IMR-90 (cell line): Measurements from ENCODE around the gene RCBTB2. TPM values are rescaled to one million over a fixed set of nuclear protein-coding genes. Genes with fewer than 3 reads are reported as not detected.

Experiments
- ATAC-seq: fragments of 200-7000 bp; cut with Tn5 transposase; 2 replicates; pipeline ENCODE4 v1.9.1; 2020; ENCODE audit warnings: low read depth, mild to moderate bottlenecking, moderate library complexity
- BruUV-seq: library from RNA; stranded (reverse); fragments of 400-500 nt; replicated peaks from 2 replicates; lab custom pipeline; 2021; lab: Mats Ljungman, UMichigan
- CTCF ChIA-PET: fragments of 300-600 bp; formaldehyde crosslinking; extraction: SDS; loops from one replicate; lab custom pipeline; 2021; ENCODE audit warnings: antibody characterized with exemption; lab: Yijun Ruan, JAX
- POLR2A ChIA-PET: fragments of 300-600 bp; sonication (Branson Sonifier 250); formaldehyde crosslinking; loops from one replicate; lab custom pipeline; 2022; ENCODE audit warnings: antibody characterized with exemption; ENCODE audit not compliant: unreplicated experiment; lab: Charles Lee
- DNase-seq: peaks from one replicate; pipeline ENCODE4 v3.0.0; 2013
- H2AFZ ChIP-seq: replicated peaks from 2 replicates; pipeline ENCODE3; 2013; ENCODE audit warnings: low read length, mild to moderate bottlenecking; ENCODE audit not compliant: poor library complexity
- H2AK5ac ChIP-seq: 2 replicates; pipeline ENCODE4 v1.6.1; 2013; ENCODE audit warnings: low read depth, low read length, inconsistent platforms
- H2AK9ac ChIP-seq: replicated peaks from 2 replicates; pipeline ENCODE3; 2013; ENCODE audit warnings: mild to moderate bottlenecking, low read depth, low read length, moderate library complexity; ENCODE audit not compliant: poor library complexity
- H2BK120ac ChIP-seq: 2 replicates; pipeline ENCODE4 v1.6.1; 2013; ENCODE audit warnings: low read depth, low read length, inconsistent platforms
- H2BK15ac ChIP-seq: 3 replicates; pipeline ENCODE4 v1.6.1; 2013; ENCODE audit warnings: low read depth, low read length, inconsistent platforms
- H2BK20ac ChIP-seq: 2 replicates; pipeline ENCODE4 v1.6.1; 2013; ENCODE audit warnings: low read depth, mild to moderate bottlenecking, inconsistent platforms, low read length, moderate library complexity
- H2BK5ac ChIP-seq: 2 replicates; pipeline ENCODE4 v1.6.1; 2013; ENCODE audit warnings: mild to moderate bottlenecking, low read depth, low read length, inconsistent platforms; ENCODE audit not compliant: poor library complexity, severe bottlenecking
- H3K14ac ChIP-seq: replicated peaks from 2 replicates; pipeline ENCODE4 v1.6.1; 2013; ENCODE audit warnings: low read depth, low read length, inconsistent platforms
- H3K18ac ChIP-seq: 2 replicates; pipeline ENCODE4 v1.6.1; 2013; ENCODE audit warnings: low read depth, low read length, control low read depth
- H3K23ac ChIP-seq: 2 replicates; pipeline ENCODE4 v1.6.1; 2013; ENCODE audit warnings: low read depth, low read length, inconsistent platforms
- H3K27ac ChIP-seq: 2 replicates; pipeline ENCODE4 v1.5.1; 2013; ENCODE audit warnings: mild to moderate bottlenecking, control low read depth, low read length; ENCODE audit not compliant: insufficient read depth
- H3K27me3 ChIP-seq: 2 replicates; pipeline ENCODE4 v1.6.1; 2013; ENCODE audit warnings: low read length; ENCODE audit not compliant: control insufficient read depth, insufficient read depth
- H3K36me3 ChIP-seq: 2 replicates; pipeline ENCODE4 v1.6.1; 2013; ENCODE audit warnings: low read length, mixed read lengths; ENCODE audit not compliant: control insufficient read depth, insufficient read depth
- H3K4ac ChIP-seq: 2 replicates; pipeline ENCODE4 v1.6.1; 2013; ENCODE audit warnings: low read depth, low read length, inconsistent platforms
- H3K4me1 ChIP-seq: 2 replicates; pipeline ENCODE4 v1.6.1; 2013; ENCODE audit warnings: low read length, mixed read lengths; ENCODE audit not compliant: control insufficient read depth, insufficient read depth
- H3K4me2 ChIP-seq: 2 replicates; pipeline ENCODE4 v1.6.1; 2013; ENCODE audit warnings: low read depth, mild to moderate bottlenecking, control low read depth, low read length, moderate library complexity
- H3K4me3 ChIP-seq: 2 replicates; pipeline ENCODE4 v1.5.1; 2013; ENCODE audit warnings: low read depth, mild to moderate bottlenecking, control low read depth, low read length, moderate library complexity; ENCODE audit not compliant: insufficient read depth
- H3K56ac ChIP-seq: 2 replicates; pipeline ENCODE4 v1.6.1; 2013; ENCODE audit warnings: low read length, inconsistent platforms; ENCODE audit not compliant: insufficient read depth; ENCODE audit errors: extremely low read depth
- H3K79me1 ChIP-seq, 2 experiments: 2 replicates each; pipeline ENCODE4 v1.6.1; 2013; ENCODE audit warnings: low read length in 2 of 2, inconsistent platforms in 1 of 2, low read depth in 1 of 2
- H3K9ac ChIP-seq: 2 replicates; pipeline ENCODE4 v1.6.1; 2013; ENCODE audit warnings: low read depth, low read length, control low read depth
- H3K9me1 ChIP-seq: 2 replicates; pipeline ENCODE4 v1.6.1; 2013; ENCODE audit warnings: low read length, inconsistent platforms; ENCODE audit not compliant: insufficient read depth
- H3K9me3 ChIP-seq: 2 replicates; pipeline ENCODE4 v1.6.1; 2013; ENCODE audit warnings: low read length; ENCODE audit not compliant: control insufficient read depth, insufficient read depth
- H4K20me1 ChIP-seq: 2 replicates; pipeline ENCODE4 v1.6.1; 2013; ENCODE audit warnings: low read length, inconsistent platforms; ENCODE audit not compliant: insufficient read depth
- H4K5ac ChIP-seq: 2 replicates; pipeline ENCODE4 v1.6.1; 2013; ENCODE audit warnings: mild to moderate bottlenecking, low read depth, low read length, control low read depth
- H4K8ac ChIP-seq, 2 experiments: 2 replicates each; pipeline ENCODE4 v1.6.1; 2013; ENCODE audit warnings: low read depth in 2 of 2, low read length in 2 of 2, control low read depth in 1 of 2, inconsistent platforms in 1 of 2
- H4K91ac ChIP-seq: 2 replicates; pipeline ENCODE4 v1.6.1; 2013; ENCODE audit warnings: low read depth, low read length, inconsistent platforms; ENCODE audit not compliant: insufficient read depth
- BHLHE40 ChIP-seq: fragments of 150-350 bp; IDR thresholded peaks from 2 replicates; pipeline ENCODE4 v1.6.1; 2016; ENCODE audit warnings: mild to moderate bottlenecking, low read depth, low read length
- CEBPB ChIP-seq: IDR thresholded peaks from 2 replicates; pipeline ENCODE4 v1.6.1; 2012; ENCODE audit warnings: low read depth, low read length, improper control_type of control experiment
- CHD1 ChIP-seq: IDR thresholded peaks from 2 replicates; pipeline ENCODE4 v1.6.1; 2012; ENCODE audit warnings: low read depth, low read length, improper control_type of control experiment
- ELK1 ChIP-seq: fragments of 150-350 bp; IDR thresholded peaks from 2 replicates; pipeline ENCODE4 v1.6.1; 2016; ENCODE audit warnings: low read depth, mild to moderate bottlenecking, low read length, moderate library complexity, borderline replicate concordance
- FOS ChIP-seq: fragments of 150-350 bp; IDR thresholded peaks from 2 replicates; pipeline ENCODE4 v1.6.1; 2016; ENCODE audit warnings: low read depth, low read length
- MAFK ChIP-seq: IDR thresholded peaks from 2 replicates; pipeline ENCODE4 v1.6.1; 2012; ENCODE audit warnings: low read depth, low read length, improper control_type of control experiment
- MAZ ChIP-seq: IDR thresholded peaks from 2 replicates; pipeline ENCODE4 v1.6.1; 2012; ENCODE audit warnings: low read depth, mild to moderate bottlenecking, low read length, improper control_type of control experiment, moderate library complexity, borderline replicate concordance
- MXI1 ChIP-seq: IDR thresholded peaks from 2 replicates; pipeline ENCODE4 v1.6.1; 2012; ENCODE audit warnings: low read depth, mild to moderate bottlenecking, low read length, moderate library complexity, borderline replicate concordance
- NFE2L2 ChIP-seq: fragments of 150-350 bp; IDR thresholded peaks from 2 replicates; pipeline ENCODE4 v1.6.1; 2016; ENCODE audit warnings: low read depth, mild to moderate bottlenecking, low read length
- POLR2A ChIP-seq: IDR thresholded peaks from 2 replicates; pipeline ENCODE4 v1.6.1; 2012; ENCODE audit warnings: mild to moderate bottlenecking, low read depth, low read length
- RAD21 ChIP-seq: IDR thresholded peaks from 2 replicates; pipeline ENCODE4 v1.6.1; 2012; ENCODE audit warnings: low read length, improper control_type of control experiment
- RCOR1 ChIP-seq: IDR thresholded peaks from 2 replicates; pipeline ENCODE4 v1.6.1; 2012; ENCODE audit warnings: mild to moderate bottlenecking, low read length, improper control_type of control experiment; ENCODE audit not compliant: insufficient replicate concordance
- RFX5 ChIP-seq: IDR thresholded peaks from 2 replicates; pipeline ENCODE4 v1.8.0; 2012; ENCODE audit warnings: low read depth, mild to moderate bottlenecking, low read length, moderate library complexity
- SMC3 ChIP-seq: fragments of 150-350 bp; IDR thresholded peaks from 2 replicates; pipeline ENCODE4 v1.6.1; 2016; ENCODE audit warnings: low read depth, mild to moderate bottlenecking, antibody characterized with exemption, low read length, moderate library complexity
- USF2 ChIP-seq: fragments of 150-350 bp; IDR thresholded peaks from 2 replicates; pipeline ENCODE4 v1.6.1; 2017; ENCODE audit warnings: mild to moderate bottlenecking, antibody characterized with exemption, low read length, low read depth
- WGBS, 2 experiments: methylation state at CpG; one replicate each; pipeline versions ENCODE4 v1.1.5 to v1.1.7; 2013; ENCODE audit warnings: missing lambda C conversion rate in 2 of 2; ENCODE audit not compliant: insufficient read length in 1 of 2; ENCODE audit errors: extremely low coverage in 2 of 2; 5-methylcytosine and 5-hydroxymethylcytosine counted together
- dilution Hi-C: fragments of 300-500 bp; cut with HindIII; formaldehyde crosslinking; loops from one replicate; pipeline ENCODE4 v1.14.3; 2018; ENCODE audit warnings: low sequenced_read_pairs; ENCODE audit not compliant: unreplicated experiment
- in situ Hi-C: fragments of 300-500 bp; cut with MboI; formaldehyde crosslinking; loops from 3 replicates; pipeline ENCODE4 v1.14.3; 2019; ENCODE audit warnings: low sequenced_read_pairs, inconsistent platforms, mixed read lengths
- intact Hi-C: fragments of 100-400 bp; cut with micrococcal nuclease; formaldehyde crosslinking; loops from 2 replicates; pipeline ENCODE4 v1.10.0; 2022
- polyA plus RNA-seq, 3 experiments: library from polyadenylated mRNA; depleted of rRNA; stranded (reverse); fragments of >200 nt; gene quantifications; 2 replicates each; pipeline ENCODE4 v1.2.3, GENCODE V29; 2012; ENCODE audit warnings: low replicate concordance in 1 of 3
- total RNA-seq: library from RNA; depleted of rRNA; stranded (reverse); fragments of >200 nt; gene quantifications from 2 replicates; pipeline ENCODE4 v1.2.3, GENCODE V29; 2012
- TF ChIP-seq, protein P1 (sequence below): conservative IDR thresholded peaks from 2 replicates; pipeline ENCODE4 v1.5.1; 2012; ENCODE audit warnings: mild to moderate bottlenecking, low read depth, low read length, improper control_type of control experiment

Gene RCBTB2
- total and polyA plus RNA-seq, 2 of the 4 experiments (the other 2 are of a cell fraction) = 4.0 to 5.2 TPM

DNA sequence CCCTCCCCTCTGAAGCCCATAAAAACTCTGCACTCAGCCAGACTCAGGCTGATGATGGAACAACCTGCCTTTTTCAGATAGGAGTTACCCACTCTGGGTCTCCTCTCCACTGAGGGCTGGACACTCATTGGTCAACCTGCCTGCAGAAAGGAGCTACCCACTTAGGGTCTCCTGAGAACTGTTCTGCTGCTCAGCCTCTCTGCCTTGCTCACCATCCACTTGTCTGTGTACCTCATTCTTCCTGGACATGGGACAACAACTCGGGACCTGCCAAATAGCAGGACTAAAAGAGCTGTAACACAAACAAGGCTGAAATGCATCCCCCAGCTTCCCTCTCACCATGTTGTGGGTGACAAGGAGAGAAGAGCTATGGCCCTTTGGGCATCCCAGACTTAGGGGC, 18.4 kb upstream of the RCBTB2 start:
- Histone ChIP-seq H3K14ac (no peak overlapping the region), H2BK5ac (no peak overlapping the region), H3K56ac (no peak overlapping the region), H2AK5ac (no peak overlapping the region), H4K20me1 (no peaks in the 10 kb centered on the region), H3K9me3 (peaks cover 9% of the 10 kb centered on the region), H4K5ac (no peak overlapping the region), H3K36me3 (no peaks in the 10 kb centered on the region), H2BK120ac (no peak overlapping the region), H2BK20ac (no peak overlapping the region), H3K9ac (no peak overlapping the region), H3K4ac (no peak overlapping the region), H4K8ac (no peak overlapping the region), H3K27me3 (no peaks in the 10 kb centered on the region), H3K18ac (no peak overlapping the region), H3K4me1 (no peaks in the 10 kb centered on the region), H3K9me1 (no peaks in the 10 kb centered on the region), H3K4me2 (no peak overlapping the region), H2AK9ac (no peak overlapping the region), H3K4me3 (no peak overlapping the region), H2BK15ac (no peak overlapping the region), H3K79me1 (no peaks in the 10 kb centered on the region), H2AFZ (no peak overlapping the region), H4K91ac (no peak overlapping the region), H3K23ac (no peak overlapping the region), H3K27ac (no peak overlapping the region)
- ATAC-seq = no peak
- in situ Hi-C loops = no loop called here
- dilution Hi-C loops = no loop called here
- WGBS, 2 experiments = no CpG with 5 or more reads among the region's 1 CpG
- intact Hi-C loops = no loop called here
- TF ChIP-seq MXI1 (no peak), MAZ (no peak), RFX5 (no peak), MAFK (no peak), CEBPB (no peak), NFE2L2 (no peak), SMC3 (no peak), FOS (no peak), ELK1 (no peak), RAD21 (no peak), RCOR1 (no peak), POLR2A (no peak), BHLHE40 (no peak), USF2 (no peak), CHD1 (no peak)
- TF ChIP-seq, protein P1, sequence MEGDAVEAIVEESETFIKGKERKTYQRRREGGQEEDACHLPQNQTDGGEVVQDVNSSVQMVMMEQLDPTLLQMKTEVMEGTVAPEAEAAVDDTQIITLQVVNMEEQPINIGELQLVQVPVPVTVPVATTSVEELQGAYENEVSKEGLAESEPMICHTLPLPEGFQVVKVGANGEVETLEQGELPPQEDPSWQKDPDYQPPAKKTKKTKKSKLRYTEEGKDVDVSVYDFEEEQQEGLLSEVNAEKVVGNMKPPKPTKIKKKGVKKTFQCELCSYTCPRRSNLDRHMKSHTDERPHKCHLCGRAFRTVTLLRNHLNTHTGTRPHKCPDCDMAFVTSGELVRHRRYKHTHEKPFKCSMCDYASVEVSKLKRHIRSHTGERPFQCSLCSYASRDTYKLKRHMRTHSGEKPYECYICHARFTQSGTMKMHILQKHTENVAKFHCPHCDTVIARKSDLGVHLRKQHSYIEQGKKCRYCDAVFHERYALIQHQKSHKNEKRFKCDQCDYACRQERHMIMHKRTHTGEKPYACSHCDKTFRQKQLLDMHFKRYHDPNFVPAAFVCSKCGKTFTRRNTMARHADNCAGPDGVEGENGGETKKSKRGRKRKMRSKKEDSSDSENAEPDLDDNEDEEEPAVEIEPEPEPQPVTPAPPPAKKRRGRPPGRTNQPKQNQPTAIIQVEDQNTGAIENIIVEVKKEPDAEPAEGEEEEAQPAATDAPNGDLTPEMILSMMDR = no peak
- BruUV-seq = no TSS peak
- ChIA-PET POLR2A (no interaction called here), CTCF (no interaction called here)
- no peak for DNase-seq
